ENCODE results near the gene ZNF607.
"Not testable (repeated sequence)": the region's sequence is repeated elsewhere in the genome, so short reads cannot be mapped to it uniquely, and the experiment has no call there.

Gene ZNF607

GRCh38 chr19:37719111-37719926 is at the start of gene ZNF607:
Gene ZNF607 (minus strand): TSS chr19:37719761. CDS start chr19:37711618, 8,143 bp downstream.
- peak; percentile 93 for DNase-seq

GRCh38 chr19:37763488-37763887 is 43.9 kb upstream of the ZNF607 start:
- DNase-seq: no peak

- not testable (repeated sequence) for DNase-seq
Observed at GRCh38 chr19:37757683-37758082, 38.1 kb upstream of the ZNF607 start.

GRCh38 chr19:37738371-37738770 is 18.8 kb upstream of the ZNF607 start:
- DNase-seq: no peak

- no peak for DNase-seq
Observed at GRCh38 chr19:37725181-37725580, 5.6 kb upstream of the ZNF607 start.

GRCh38 chr19:37719927-37720265 is 335 bp upstream of the ZNF607 start:
- no peak for DNase-seq

- no peak for DNase-seq
Observed at GRCh38 chr19:37718304-37718703, 1.3 kb downstream of the ZNF607 start.

- no peak for DNase-seq
Observed at GRCh38 chr19:37716140-37716539, 3.4 kb downstream of the ZNF607 start.

GRCh38 chr19:37706052-37706605 is 13.4 kb downstream of the ZNF607 start:
- no peak for DNase-seq

- DNase-seq: no peak
Observed at GRCh38 chr19:37699057-37699456, 20.5 kb downstream of the ZNF607 start.

- no peak for DNase-seq
Observed at GRCh38 chr19:37698216-37698615, 21.3 kb downstream of the ZNF607 start.

- DNase-seq: no peak
Observed at GRCh38 chr19:37695144-37695899, 24.2 kb downstream of the ZNF607 start.

GRCh38 chr19:37692956-37693620 is 26.5 kb downstream of the ZNF607 start:
- DNase-seq: no peak

- DNase-seq: peak; percentile 88
Observed at GRCh38 chr19:37691881-37692504, 27.6 kb downstream of the ZNF607 start.

GRCh38 chr19:37683520-37683919 is 36.0 kb downstream of the ZNF607 start:
- DNase-seq: no peak

- DNase-seq: no peak
Observed at GRCh38 chr19:37669450-37669914, 50.1 kb downstream of the ZNF607 start.

- not testable (repeated sequence) for DNase-seq
Observed at GRCh38 chr19:37657157-37657556, 62.4 kb downstream of the ZNF607 start.

- DNase-seq: peak; percentile 92
Observed at GRCh38 chr19:37655689-37656371, 63.7 kb downstream of the ZNF607 start.

- peak; percentile 89 for DNase-seq
Observed at GRCh38 chr19:37655301-37655688, 64.3 kb downstream of the ZNF607 start, which contains the start of gene ZFP30. Gene ZFP30 (minus strand): TSS chr19:37655465. CDS start chr19:37647822, 7,643 bp downstream.

- no peak for DNase-seq
Observed at GRCh38 chr19:37654629-37655300, 64.8 kb downstream of the ZNF607 start.

- no peak for DNase-seq
Observed at GRCh38 chr19:37654118-37654517, 65.4 kb downstream of the ZNF607 start.

Data from activated CD8-positive, alpha-beta memory T cell treated with anti-CD3 and anti-CD28 coated beads for 24 hours (primary cell).